HEK293T (cell line): ENCODE data around the gene STX18.

Experiments
- CTCF ChIA-PET: fragments of 350-600 bp; formaldehyde crosslinking; extraction: SDS; loops from one replicate; lab custom pipeline; 2021; ENCODE audit warnings: antibody characterized with exemption, inconsistent platforms; lab: Yijun Ruan, JAX
- POLR2A ChIA-PET: fragments of 350-600 bp; formaldehyde crosslinking; extraction: SDS; loops from one replicate; lab custom pipeline; 2020; ENCODE audit warnings: antibody characterized with exemption, inconsistent platforms; lab: Yijun Ruan, JAX
- DNase-seq: peaks from one replicate; pipeline ENCODE4 v3.0.0; 2012; ENCODE audit warnings: mixed read lengths; ENCODE audit errors: extremely low spot score
- ARNT ChIP-seq: fragments of 450-650 bp; IDR thresholded peaks from 2 replicates; pipeline ENCODE4 v1.6.1; 2017; ENCODE audit warnings: mild to moderate bottlenecking
- BHLHE40 ChIP-seq: fragments of 450-650 bp; IDR thresholded peaks from 2 replicates; pipeline ENCODE4 v1.6.1; 2016; ENCODE audit warnings: mild to moderate bottlenecking, moderate library complexity, borderline replicate concordance
- CTBP1 ChIP-seq: fragments of 450-650 bp; IDR thresholded peaks from 2 replicates; pipeline ENCODE4 v1.6.1; 2016; ENCODE audit warnings: borderline replicate concordance
- ELF4 ChIP-seq: fragments of 450-650 bp; IDR thresholded peaks from 2 replicates; pipeline ENCODE4 v1.6.1; 2017; ENCODE audit warnings: antibody characterized with exemption
- FOXA1 ChIP-seq: fragments of 450-650 bp; IDR thresholded peaks from 2 replicates; pipeline ENCODE4 v1.6.1; 2016; ENCODE audit warnings: mild to moderate bottlenecking
- FOXK2 ChIP-seq: fragments of 450-650 bp; IDR thresholded peaks from 2 replicates; pipeline ENCODE4 v1.6.1; 2016; ENCODE audit warnings: mild to moderate bottlenecking
- FOXM1 ChIP-seq: fragments of 450-650 bp; IDR thresholded peaks from 2 replicates; pipeline ENCODE4 v1.6.1; 2017; ENCODE audit warnings: mild to moderate bottlenecking, borderline replicate concordance
- HDGF ChIP-seq: fragments of 450-650 bp; IDR thresholded peaks from 2 replicates; pipeline ENCODE4 v1.6.1; 2017; ENCODE audit warnings: antibody characterized with exemption, borderline replicate concordance
- L3MBTL2 ChIP-seq: fragments of 450-650 bp; conservative IDR thresholded peaks from 2 replicates; pipeline ENCODE4 v1.6.1; 2016; ENCODE audit warnings: mild to moderate bottlenecking
- LEF1 ChIP-seq: fragments of 450-650 bp; IDR thresholded peaks from 2 replicates; pipeline ENCODE4 v1.6.1; 2017; ENCODE audit warnings: mild to moderate bottlenecking, borderline replicate concordance
- NFRKB ChIP-seq: fragments of 450-650 bp; IDR thresholded peaks from 2 replicates; pipeline ENCODE4 v1.6.1; 2016; ENCODE audit warnings: mild to moderate bottlenecking, moderate library complexity
- PKNOX1 ChIP-seq: fragments of 450-650 bp; IDR thresholded peaks from 2 replicates; pipeline ENCODE4 v1.6.1; 2016
- SP1 ChIP-seq: fragments of 450-650 bp; IDR thresholded peaks from 2 replicates; pipeline ENCODE4 v1.6.1; 2017
- SUZ12 ChIP-seq: fragments of 450-650 bp; IDR thresholded peaks from 2 replicates; pipeline ENCODE4 v1.6.1; 2016; ENCODE audit warnings: mild to moderate bottlenecking
- TARDBP ChIP-seq: fragments of 450-650 bp; IDR thresholded peaks from 2 replicates; pipeline ENCODE4 v1.6.1; 2016
- ZNF384 ChIP-seq: fragments of 450-650 bp; IDR thresholded peaks from 2 replicates; pipeline ENCODE4 v1.6.1; 2016

Gene STX18

GRCh38 chr4:4395849-4396627, 145.8 kb downstream of the STX18 start:
- TF ChIP-seq FOXA1 (no peak), CTBP1 (no peak), TARDBP (no peak), ARNT (no peak), NFRKB (no peak), ZNF384 (no peak), LEF1 (no peak), ELF4 (no peak), FOXM1 (no peak), SP1 (no peak), BHLHE40 (no peak), L3MBTL2 (no peak), SUZ12 (no peak), HDGF (no peak), FOXK2 (no peak), PKNOX1 (no peak)
- DNase-seq = no peak
- POLR2A ChIA-PET = interaction anchor here (1.1 kb wide), 1 partner anchor 9 kb away, joined by 3 read pairs; the partner anchor contains the start of gene NSG1
- CTCF ChIA-PET = interaction anchor here (0.6 kb wide), 1 partner anchor 93 kb away, joined by 3 read pairs; no protein-coding TSS in a partner anchor

GRCh38 chr4:4395371-4395770, 146.5 kb downstream of the STX18 start:
- CTCF ChIA-PET = interaction anchor here (0.7 kb wide), 1 partner anchor 1409 kb away, joined by 3 read pairs; no protein-coding TSS in a partner anchor
- POLR2A ChIA-PET = interaction anchor here (1.1 kb wide), 1 partner anchor 8 kb away, joined by 3 read pairs; the partner anchor contains the start of gene NSG1
- TF ChIP-seq ARNT = no peak
- TF ChIP-seq BHLHE40 = no peak
- no peak for TF ChIP-seq FOXK2
- no peak for TF ChIP-seq FOXM1
- no peak for TF ChIP-seq ELF4
- TF ChIP-seq TARDBP = no peak
- DNase-seq = no peak

- CTCF ChIA-PET = no interaction called here
- TF ChIP-seq ARNT (no peak), SP1 (no peak), ZNF384 (no peak), TARDBP (no peak), BHLHE40 (no peak), NFRKB (no peak), FOXA1 (no peak), FOXM1 (no peak), L3MBTL2 (no peak), PKNOX1 (no peak), FOXK2 (no peak)
- POLR2A ChIA-PET = no interaction called here
- no peak for DNase-seq
Measured at GRCh38 chr4:4394644-4395043, 147.2 kb downstream of the STX18 start.

GRCh38 chr4:4392501-4393183, 149.2 kb downstream of the STX18 start:
- ChIA-PET CTCF (no interaction called here), POLR2A (no interaction called here)
- no peak for DNase-seq
- TF ChIP-seq ZNF384 (no peak), PKNOX1 (no peak), FOXK2 (no peak), BHLHE40 (no peak), LEF1 (no peak), FOXA1 (no peak), TARDBP (no peak), HDGF (no peak), ELF4 (no peak), SP1 (no peak), SUZ12 (no peak), L3MBTL2 (no peak)

GRCh38 chr4:4391866-4392265, 150.0 kb downstream of the STX18 start:
- ChIA-PET POLR2A (no interaction called here), CTCF (no interaction called here)
- TF ChIP-seq NFRKB (no peak), ZNF384 (no peak), ELF4 (no peak), LEF1 (no peak), BHLHE40 (no peak), SP1 (no peak), SUZ12 (no peak), PKNOX1 (no peak), TARDBP (no peak), CTBP1 (no peak), FOXM1 (no peak), FOXK2 (no peak), HDGF (no peak), FOXA1 (no peak), ARNT (no peak)
- no peak for DNase-seq
